Smooth muscle cell (in vitro differentiated cells): ENCODE data around the gene FMNL2. TPM values are rescaled to one million over a fixed set of nuclear protein-coding genes. Genes with fewer than 3 reads are reported as not detected.

ENCODE experiments used
- DNase-seq: peaks from one replicate; lab custom pipeline; 2025; ENCODE audit not compliant: unreplicated experiment; lab: John Stamatoyannopoulos, UW
- H2AFZ ChIP-seq: fragments of 200-600 bp; sonication (generic); 2 replicates; pipeline ENCODE4 v1.6.0; 2016; ENCODE audit warnings: antibody characterized with exemption, low read depth, mild to moderate bottlenecking
- H3F3A ChIP-seq: fragments of 200-600 bp; sonication (generic); 2 replicates; pipeline ENCODE4 v1.6.0; 2017; ENCODE audit warnings: antibody characterized with exemption, low read depth
- H3K27ac ChIP-seq: fragments of 200-600 bp; sonication (generic); 2 replicates; pipeline ENCODE4 v1.5.1; 2016; ENCODE audit warnings: low read depth, mild to moderate bottlenecking
- H3K27me3 ChIP-seq: fragments of 200-600 bp; sonication (generic); 2 replicates; pipeline ENCODE4 v1.6.1; 2016; ENCODE audit warnings: low read depth, mild to moderate bottlenecking
- H3K36me3 ChIP-seq: fragments of 200-600 bp; sonication (generic); 2 replicates; pipeline ENCODE4 v1.5.1; 2016; ENCODE audit warnings: low read depth
- H3K4me1 ChIP-seq: fragments of 200-600 bp; sonication (generic); 2 replicates; pipeline ENCODE4 v1.5.1; 2016; ENCODE audit warnings: low read depth
- H3K4me2 ChIP-seq: fragments of 200-600 bp; sonication (generic); 2 replicates; pipeline ENCODE4 v1.6.0; 2016; ENCODE audit warnings: mild to moderate bottlenecking
- H3K4me3 ChIP-seq: fragments of 200-600 bp; sonication (generic); 2 replicates; pipeline ENCODE4 v1.5.1; 2016; ENCODE audit warnings: mild to moderate bottlenecking
- H3K79me2 ChIP-seq: fragments of 200-600 bp; sonication (generic); 2 replicates; pipeline ENCODE4 v1.6.0; 2016; ENCODE audit warnings: low read depth, mild to moderate bottlenecking
- H3K9ac ChIP-seq: fragments of 200-600 bp; sonication (generic); 2 replicates; pipeline ENCODE4 v1.6.0; 2016; ENCODE audit warnings: low read depth
- H3K9me3 ChIP-seq: fragments of 200-600 bp; sonication (generic); replicated peaks from 2 replicates; pipeline ENCODE4 v1.5.1; 2016; ENCODE audit warnings: low read depth
- H4K20me1 ChIP-seq: fragments of 200-600 bp; sonication (generic); 2 replicates; pipeline ENCODE4 v1.6.0; 2016; ENCODE audit warnings: low read depth
- CTCF ChIP-seq: fragments of 200-600 bp; sonication (generic); IDR thresholded peaks from 2 replicates; pipeline ENCODE4 v1.5.1; 2017; ENCODE audit warnings: borderline replicate concordance, mild to moderate bottlenecking, antibody characterized with exemption; ENCODE audit not compliant: insufficient read depth, poor library complexity, severe bottlenecking
- WGBS: methylation state at CpG from one replicate; pipeline ENCODE4 v1.1.7; 2016; ENCODE audit warnings: low lambda C conversion rate; 5-methylcytosine and 5-hydroxymethylcytosine counted together
- polyA plus RNA-seq: library from polyadenylated mRNA; unstranded; fragments of >200 nt; fragmentation: Nextera tagmentation; extraction: Ambion mirVana; gene quantifications from 2 replicates; pipeline ENCODE4 v1.2.1, GENCODE V29; 2016
- total RNA-seq: library from RNA; depleted of rRNA; stranded (reverse); fragments of >200 nt; gene quantifications from 2 replicates; pipeline ENCODE4 v1.2.3, GENCODE V29; 2014

Gene FMNL2
- total and polyA plus RNA-seq, 2 experiments from 2014 or later = 7.4 to 37.3 TPM

GRCh38 chr2:152602750-152603149 lies 267.8 kb downstream of the FMNL2 start:
- 91% methylated on average over 8 of the region's 8 CpGs for WGBS
- no peaks in the 10 kb centered on the region for H3K36me3 ChIP-seq
- DNase-seq = no peak

GRCh38 chr2:152603166-152603565 lies 268.2 kb downstream of the FMNL2 start:
- Histone ChIP-seq H3K4me1 (peaks cover 17% of the 10 kb centered on the region), H3K4me2 (no peak overlapping the region), H3K9ac (no peak overlapping the region), H3K79me2 (no peaks in the 10 kb centered on the region), H3K36me3 (no peaks in the 10 kb centered on the region), H3K9me3 (no peaks in the 10 kb centered on the region), H3K4me3 (no peak overlapping the region), H2AFZ (no peak overlapping the region), H3F3A (no peaks in the 10 kb centered on the region), H4K20me1 (no peaks in the 10 kb centered on the region), H3K27ac (no peak overlapping the region), H3K27me3 (no peaks in the 10 kb centered on the region)
- no peak for DNase-seq
- 89% methylated on average over 3 of the region's 3 CpGs for WGBS
- no peak for TF ChIP-seq CTCF

More at GRCh38 chr2:152602750-152603149, 267.8 kb downstream of the FMNL2 start:
- H3F3A ChIP-seq = no peaks in the 10 kb centered on the region
- H2AFZ ChIP-seq = no peak overlapping the region
- TF ChIP-seq CTCF = no peak
- H3K4me3 ChIP-seq = no peak overlapping the region
- H3K9ac ChIP-seq = no peak overlapping the region
- H3K79me2 ChIP-seq = no peaks in the 10 kb centered on the region
- H3K27ac ChIP-seq = no peak overlapping the region
- no peaks in the 10 kb centered on the region for H3K9me3 ChIP-seq
- H3K27me3 ChIP-seq = no peaks in the 10 kb centered on the region
- H3K4me2 ChIP-seq = no peak overlapping the region
- no peaks in the 10 kb centered on the region for H4K20me1 ChIP-seq
- H3K4me1 ChIP-seq = peaks cover 17% of the 10 kb centered on the region

GRCh38 chr2:152606081-152606480 lies 271.1 kb downstream of the FMNL2 start:
- H3K4me2 ChIP-seq = no peak overlapping the region
- 100% methylated on average over 1 of the region's 1 CpG for WGBS

More at GRCh38 chr2:152606081-152606480, 271.1 kb downstream of the FMNL2 start:
- no peaks in the 10 kb centered on the region for H3F3A ChIP-seq
- H3K79me2 ChIP-seq = no peaks in the 10 kb centered on the region
- H3K9ac ChIP-seq = no peak overlapping the region
- H4K20me1 ChIP-seq = no peaks in the 10 kb centered on the region
- no peaks in the 10 kb centered on the region for H3K4me1 ChIP-seq
- H3K4me3 ChIP-seq = no peak overlapping the region
- H3K36me3 ChIP-seq = no peaks in the 10 kb centered on the region
- no peak overlapping the region for H2AFZ ChIP-seq
- no peak for DNase-seq
- H3K27me3 ChIP-seq = no peaks in the 10 kb centered on the region
- no peak overlapping the region for H3K27ac ChIP-seq
- no peak for TF ChIP-seq CTCF
- no peaks in the 10 kb centered on the region for H3K9me3 ChIP-seq
